ENCODE results near the gene SIPA1L2. TPM values are rescaled to one million over a fixed set of nuclear protein-coding genes. Genes with fewer than 3 reads are reported as not detected.

The SIPA1L2 gene
- total and polyA plus RNA-seq, 12 donors, result 20.3 to 141 (median 97.6) TPM

DNA sequence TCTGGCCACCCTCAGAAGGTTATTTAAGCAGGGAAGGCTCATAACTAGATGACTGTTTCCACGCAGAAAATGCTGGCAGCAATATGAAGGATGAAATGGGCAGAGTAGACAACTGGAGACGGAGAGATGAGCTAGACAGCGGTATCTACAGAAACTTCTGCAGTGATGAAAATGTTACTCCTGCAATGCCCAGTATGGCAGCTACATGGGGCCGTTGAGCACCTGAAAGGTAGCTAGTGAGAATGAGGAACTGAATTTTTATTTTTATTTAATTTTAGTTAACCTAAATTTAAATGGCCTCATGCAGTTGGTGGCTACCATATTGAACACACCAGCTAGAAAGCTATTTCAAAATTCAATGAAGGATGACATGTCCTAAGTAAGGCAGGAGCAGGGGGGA, 27.3 kb downstream of the SIPA1L2 start:
- no peaks in the 10 kb centered on the region for H3K27me3 ChIP-seq
- TF ChIP-seq, protein P1, sequence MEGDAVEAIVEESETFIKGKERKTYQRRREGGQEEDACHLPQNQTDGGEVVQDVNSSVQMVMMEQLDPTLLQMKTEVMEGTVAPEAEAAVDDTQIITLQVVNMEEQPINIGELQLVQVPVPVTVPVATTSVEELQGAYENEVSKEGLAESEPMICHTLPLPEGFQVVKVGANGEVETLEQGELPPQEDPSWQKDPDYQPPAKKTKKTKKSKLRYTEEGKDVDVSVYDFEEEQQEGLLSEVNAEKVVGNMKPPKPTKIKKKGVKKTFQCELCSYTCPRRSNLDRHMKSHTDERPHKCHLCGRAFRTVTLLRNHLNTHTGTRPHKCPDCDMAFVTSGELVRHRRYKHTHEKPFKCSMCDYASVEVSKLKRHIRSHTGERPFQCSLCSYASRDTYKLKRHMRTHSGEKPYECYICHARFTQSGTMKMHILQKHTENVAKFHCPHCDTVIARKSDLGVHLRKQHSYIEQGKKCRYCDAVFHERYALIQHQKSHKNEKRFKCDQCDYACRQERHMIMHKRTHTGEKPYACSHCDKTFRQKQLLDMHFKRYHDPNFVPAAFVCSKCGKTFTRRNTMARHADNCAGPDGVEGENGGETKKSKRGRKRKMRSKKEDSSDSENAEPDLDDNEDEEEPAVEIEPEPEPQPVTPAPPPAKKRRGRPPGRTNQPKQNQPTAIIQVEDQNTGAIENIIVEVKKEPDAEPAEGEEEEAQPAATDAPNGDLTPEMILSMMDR (IDR thresholded peaks at IDR 0.05), result peak in 4 of 9 donors; percentile 10 to 19 (median 14)
- H3K36me3 ChIP-seq, result peaks cover 0 to 14% (median 0%) of the 10 kb centered on the region in 9 donors
- ATAC-seq (no peak), DNase-seq (no peak)
- 90 to 98% methylated on average over 4 of the region's 4 CpGs for WGBS, 2 donors
- H3K4me3 ChIP-seq, result no peak overlapping the region
- H3K9me3 ChIP-seq, result no peaks in the 10 kb centered on the region
- intact Hi-C loops (cut with DNase I), result no loop called here
- no peak overlapping the region for H3K27ac ChIP-seq
- H3K4me1 ChIP-seq, result peaks cover 6 to 46% (median 34%) of the 10 kb centered on the region in 9 donors

DNA sequence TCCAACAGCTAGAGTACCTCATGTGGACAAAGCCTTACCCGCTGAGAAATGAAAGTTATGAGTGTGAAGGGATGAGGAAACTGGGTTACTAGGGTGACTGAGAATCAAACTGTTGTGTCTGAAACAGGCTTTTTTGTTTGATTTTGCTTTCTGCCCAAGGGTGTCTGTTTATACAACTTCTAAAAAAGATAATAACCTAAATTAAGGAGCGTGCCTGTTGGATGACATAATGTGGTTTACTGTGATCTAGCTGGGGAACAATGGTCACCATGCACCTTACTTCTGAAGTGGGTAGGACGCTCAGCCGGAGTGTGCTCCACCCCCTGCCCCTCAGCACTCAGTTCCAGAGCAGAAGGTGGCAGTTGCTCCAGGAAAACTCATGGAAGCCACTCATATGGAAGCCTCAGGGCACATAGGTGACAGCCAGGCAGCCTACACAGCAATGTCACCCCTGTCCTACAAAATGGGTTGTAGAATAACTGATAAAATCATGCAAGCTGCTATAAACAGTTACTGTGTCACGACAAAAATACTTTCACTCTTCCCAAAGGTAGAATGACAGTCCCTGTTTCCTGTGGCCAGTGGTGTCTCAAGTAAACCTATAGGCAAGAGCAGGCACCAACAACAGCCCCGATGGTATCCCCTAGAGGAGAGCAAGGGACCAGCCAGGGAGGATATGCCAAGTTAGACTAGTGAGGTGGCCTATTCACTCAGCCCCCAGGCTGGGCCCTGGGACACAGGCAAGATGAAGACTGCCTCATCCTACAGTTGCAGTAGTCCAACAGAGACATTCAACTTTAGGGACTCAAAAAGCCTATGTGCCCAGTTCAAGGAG, 29.3 kb downstream of the SIPA1L2 start:
- no peaks in the 10 kb centered on the region for H3K9me3 ChIP-seq
- H3K36me3 ChIP-seq, result peaks cover 0 to 14% (median 0%) of the 10 kb centered on the region in 9 donors
- ATAC-seq, result peak in 6 of 8 donors; percentile 24 to 69 (median 51)
- intact Hi-C loops (cut with DNase I), result no loop called here
- H3K4me1 ChIP-seq, result peaks cover 6 to 58% (median 50%) of the 10 kb centered on the region in 9 donors
- no peak overlapping the region for H3K4me3 ChIP-seq
- H3K27ac ChIP-seq, result peak overlapping the region in 6 of 10 donors; percentile 17 to 57 (median 33)
- no peak for DNase-seq
- 54 to 59% methylated on average over 6 of the region's 6 CpGs for WGBS, 2 donors
- TF ChIP-seq, protein P1 (IDR thresholded peaks at IDR 0.05), result no peak
- H3K27me3 ChIP-seq, result no peaks in the 10 kb centered on the region

DNA sequence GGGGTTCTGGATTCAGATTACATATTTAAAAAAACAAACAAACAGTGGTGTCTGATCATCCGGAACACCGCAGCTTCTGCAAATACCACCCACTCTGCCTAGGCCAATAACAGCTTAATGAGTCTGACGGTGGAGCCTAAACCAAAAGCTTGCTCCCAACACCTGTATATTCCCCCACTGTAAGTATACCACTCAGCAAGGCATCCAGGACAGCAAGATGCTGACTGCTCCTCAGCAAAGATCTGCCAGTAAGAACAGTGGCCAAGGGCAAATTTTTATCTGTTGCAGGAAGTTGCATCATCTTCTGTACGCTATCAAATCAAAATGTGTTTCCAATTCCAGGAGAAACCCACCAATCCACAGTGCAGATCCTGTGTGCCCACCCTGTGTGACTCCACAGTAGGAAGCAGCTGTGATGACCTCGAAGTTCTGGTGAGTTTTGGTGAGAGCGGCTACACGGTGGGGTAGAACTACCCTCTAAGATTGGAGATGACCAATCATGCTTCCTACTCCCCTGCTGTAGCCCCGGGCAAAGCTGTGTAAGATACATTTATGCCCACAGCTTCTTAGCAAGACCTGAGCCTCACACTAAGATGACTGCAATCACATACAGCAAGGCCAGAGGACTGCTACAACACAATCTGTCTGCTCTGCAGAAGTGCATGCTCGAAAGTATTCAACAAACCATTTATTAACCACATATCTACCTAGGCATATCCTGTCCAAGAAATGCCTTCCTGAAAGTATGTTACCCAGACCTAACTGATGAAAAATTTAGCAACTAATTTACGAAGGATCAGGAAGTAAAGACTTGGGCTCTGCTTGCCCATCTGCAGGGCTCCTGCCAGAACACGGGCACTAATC, 30.5 kb downstream of the SIPA1L2 start:
- intact Hi-C loops (cut with DNase I), result no loop called here
- Histone ChIP-seq H3K27me3 (no peaks in the 10 kb centered on the region), H3K4me1 (peaks cover 6 to 70% (median 53%) of the 10 kb centered on the region in 9 donors), H3K4me3 (no peak overlapping the region), H3K9me3 (no peaks in the 10 kb centered on the region), H3K36me3 (peaks cover 0 to 12% (median 0%) of the 10 kb centered on the region in 9 donors), H3K27ac (peak overlapping the region in 7 of 10 donors; percentile 3 to 53 (median 27))
- DNase-seq (no peak), ATAC-seq (peak in 4 of 8 donors; percentile 8 to 23 (median 15))
- TF ChIP-seq, protein P1 (IDR thresholded peaks at IDR 0.05), result no peak
- 59 to 66% methylated on average over 11 of the region's 11 CpGs for WGBS, 2 donors

DNA sequence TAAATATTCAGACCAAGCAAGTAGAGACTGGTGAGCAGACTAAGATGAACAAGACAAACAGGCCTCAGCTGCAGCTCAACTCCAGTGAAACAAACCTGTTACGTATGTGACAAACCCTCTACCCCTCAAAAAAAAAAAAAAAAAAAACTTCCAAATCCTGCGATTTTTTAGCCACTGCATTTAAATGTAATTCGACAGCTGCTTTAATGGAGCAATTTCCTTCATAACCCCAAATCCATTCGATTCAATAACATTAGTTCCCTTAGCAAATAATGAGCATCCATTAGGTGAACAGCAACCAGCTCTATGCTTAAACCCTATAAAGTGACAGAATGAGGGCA, 31.1 kb downstream of the SIPA1L2 start:
- H3K27me3 ChIP-seq, result no peaks in the 10 kb centered on the region
- H3K4me3 ChIP-seq, result no peak overlapping the region
- H3K9me3 ChIP-seq, result no peaks in the 10 kb centered on the region
- peaks cover 6 to 76% (median 58%) of the 10 kb centered on the region in 9 donors for H3K4me1 ChIP-seq
- intact Hi-C loops (cut with DNase I), result no loop called here
- DNase-seq (no peak), ATAC-seq (no peak)
- peaks cover 0 to 8% (median 0%) of the 10 kb centered on the region in 9 donors for H3K36me3 ChIP-seq
- 92 to 97% methylated on average over 4 of the region's 4 CpGs for WGBS, 2 donors
- TF ChIP-seq, protein P1 (IDR thresholded peaks at IDR 0.05), result no peak
- peak overlapping the region in 2 of 10 donors; percentile 0 to 28 for H3K27ac ChIP-seq
